Measurements from ENCODE around the gene FIGNL1. TPM values are rescaled to one million over a fixed set of nuclear protein-coding genes. Genes with fewer than 3 reads are reported as not detected.
"Not testable (repeated sequence)": the region's sequence is repeated elsewhere in the genome, so short reads cannot be mapped to it uniquely, and the experiment has no call there.

FIGNL1 gene
- total RNA-seq, 1 experiment from 2014 or later = 23.6 TPM

GRCh38 chr7:50474382-50475160 lies 24.4 kb upstream of the FIGNL1 start:
- in situ Hi-C loops (cut with HindIII; ENCODE audit: low pct_unique_long_range_greater_than_20kb, low sequenced_read_pairs) = no loop called here
- DNase-seq (ENCODE audit: low read depth) = no peak

- DNase-seq (ENCODE audit: low read depth) = no peak
- in situ Hi-C loops (cut with HindIII; ENCODE audit: low pct_unique_long_range_greater_than_20kb, low sequenced_read_pairs) = no loop called here
Measured at GRCh38 chr7:50473531-50473930, 23.4 kb upstream of the FIGNL1 start.

- in situ Hi-C loops (cut with HindIII; ENCODE audit: low pct_unique_long_range_greater_than_20kb, low sequenced_read_pairs) = no loop called here
- DNase-seq (ENCODE audit: low read depth) = no peak
Measured at GRCh38 chr7:50472427-50472826, 22.3 kb upstream of the FIGNL1 start.

- in situ Hi-C loops (cut with HindIII; ENCODE audit: low pct_unique_long_range_greater_than_20kb, low sequenced_read_pairs) = no loop called here
- DNase-seq (ENCODE audit: low read depth) = no peak
Measured at GRCh38 chr7:50471970-50472369, 21.8 kb upstream of the FIGNL1 start.

- DNase-seq (ENCODE audit: low read depth) = no peak
- in situ Hi-C loops (cut with HindIII; ENCODE audit: low pct_unique_long_range_greater_than_20kb, low sequenced_read_pairs) = no loop called here
Measured at GRCh38 chr7:50470250-50471163, 20.4 kb upstream of the FIGNL1 start.

- in situ Hi-C loops (cut with HindIII; ENCODE audit: low pct_unique_long_range_greater_than_20kb, low sequenced_read_pairs) = no loop called here
- DNase-seq (ENCODE audit: low read depth) = no peak
Measured at GRCh38 chr7:50469181-50469580, 19.0 kb upstream of the FIGNL1 start.

- in situ Hi-C loops (cut with HindIII; ENCODE audit: low pct_unique_long_range_greater_than_20kb, low sequenced_read_pairs) = no loop called here
Measured at GRCh38 chr7:50467817-50468610, 17.9 kb upstream of the FIGNL1 start.

GRCh38 chr7:50466815-50467585 lies 16.9 kb upstream of the FIGNL1 start:
- no peak for DNase-seq (ENCODE audit: low read depth)
- in situ Hi-C loops (cut with HindIII; ENCODE audit: low pct_unique_long_range_greater_than_20kb, low sequenced_read_pairs) = no loop called here

More at GRCh38 chr7:50467817-50468610, 17.9 kb upstream of the FIGNL1 start:
- peak; percentile 57 for DNase-seq (ENCODE audit: low read depth)

- DNase-seq (ENCODE audit: low read depth) = no peak
- in situ Hi-C loops (cut with HindIII; ENCODE audit: low pct_unique_long_range_greater_than_20kb, low sequenced_read_pairs) = no loop called here
Measured at GRCh38 chr7:50463035-50463434, 12.9 kb upstream of the FIGNL1 start.

- DNase-seq (ENCODE audit: low read depth) = no peak
- in situ Hi-C loops (cut with HindIII; ENCODE audit: low pct_unique_long_range_greater_than_20kb, low sequenced_read_pairs) = no loop called here
Measured at GRCh38 chr7:50462361-50462760, 12.2 kb upstream of the FIGNL1 start.

GRCh38 chr7:50461695-50462094 lies 11.5 kb upstream of the FIGNL1 start:
- in situ Hi-C loops (cut with HindIII; ENCODE audit: low pct_unique_long_range_greater_than_20kb, low sequenced_read_pairs) = no loop called here
- DNase-seq (ENCODE audit: low read depth) = no peak

GRCh38 chr7:50459183-50459582 lies 9.0 kb upstream of the FIGNL1 start:
- DNase-seq (ENCODE audit: low read depth); in situ Hi-C loops (cut with HindIII; ENCODE audit: low pct_unique_long_range_greater_than_20kb, low sequenced_read_pairs): not testable (repeated sequence)

- in situ Hi-C loops (cut with HindIII; ENCODE audit: low pct_unique_long_range_greater_than_20kb, low sequenced_read_pairs); DNase-seq (ENCODE audit: low read depth): not testable (repeated sequence)
Measured at GRCh38 chr7:50458651-50459050, 8.5 kb upstream of the FIGNL1 start.

- DNase-seq (ENCODE audit: low read depth) = no peak
- in situ Hi-C loops (cut with HindIII; ENCODE audit: low pct_unique_long_range_greater_than_20kb, low sequenced_read_pairs) = no loop called here
Measured at GRCh38 chr7:50456371-50457123, 6.4 kb upstream of the FIGNL1 start.

- no peak for DNase-seq (ENCODE audit: low read depth)
- in situ Hi-C loops (cut with HindIII; ENCODE audit: low pct_unique_long_range_greater_than_20kb, low sequenced_read_pairs) = no loop called here
Measured at GRCh38 chr7:50455658-50456057, 5.5 kb upstream of the FIGNL1 start.

- in situ Hi-C loops (cut with HindIII; ENCODE audit: low pct_unique_long_range_greater_than_20kb, low sequenced_read_pairs) = no loop called here
- DNase-seq (ENCODE audit: low read depth) = no peak
Measured at GRCh38 chr7:50454968-50455367, 4.8 kb upstream of the FIGNL1 start.

- in situ Hi-C loops (cut with HindIII; ENCODE audit: low pct_unique_long_range_greater_than_20kb, low sequenced_read_pairs) = no loop called here
- no peak for DNase-seq (ENCODE audit: low read depth)
Measured at GRCh38 chr7:50450590-50451032, 461 bp upstream of the FIGNL1 start.

Data from Caki2 (cell line).